ENCODE data around the gene NWD2.

GRCh38 chr4:37446016-37446415 is 201.5 kb downstream of the NWD2 start:
- TF ChIP-seq CTCF (IDR thresholded peaks at IDR 0.05; ENCODE audit: insufficient read depth, low read length) (no peak), REST (IDR thresholded peaks at IDR 0.05; ENCODE audit: insufficient replicate concordance, low read depth) (no peak), POLR2AphosphoS5 (IDR thresholded peaks at IDR 0.05; ENCODE audit: low read depth) (no peak), SPI1 (IDR thresholded peaks at IDR 0.05; ENCODE audit: borderline replicate concordance, low read depth) (no peak)
